A549 (cell line): ENCODE measurements around the gene LCN9.

Experiments
- CHD2 ChIP-seq: fragments of 150-350 bp; IDR thresholded peaks from 2 replicates; pipeline ENCODE4 v1.6.1; 2014; ENCODE audit warnings: low read length; ENCODE audit not compliant: partially characterized antibody
- CTCF ChIP-seq: fragments of >200 bp; sonication (Bioruptor Twin); formaldehyde crosslinking; IDR thresholded peaks from 3 replicates; pipeline ENCODE4 v1.5.1; 2016
- EP300 ChIP-seq, 2 experiments: fragments of >200 bp; sonication (Bioruptor Twin); formaldehyde crosslinking; IDR thresholded peaks; 2 replicates in 1 of 2; 3 replicates in 1 of 2; pipeline ENCODE4 v1.6.1; 2016 to 2017
- JUNB ChIP-seq: fragments of >200 bp; sonication (Bioruptor Twin); formaldehyde crosslinking; IDR thresholded peaks from 2 replicates; pipeline ENCODE4 v1.6.1; 2016
- NFE2L2 ChIP-seq: fragments of 150-350 bp; conservative IDR thresholded peaks from 2 replicates; pipeline ENCODE4 v1.6.1; 2014; ENCODE audit warnings: low read length
- POLR2A ChIP-seq: IDR thresholded peaks from 2 replicates; pipeline ENCODE4 v1.6.1; 2012; ENCODE audit warnings: mild to moderate bottlenecking, low read length
- RAD21 ChIP-seq, 2 experiments: fragments of >200 bp in 1 of 2; sonication (Bioruptor Twin) in 1 of 2; formaldehyde crosslinking in 1 of 2; IDR thresholded peaks in 1 of 2; conservative IDR thresholded peaks in 1 of 2; 2 replicates in 1 of 2; 3 replicates in 1 of 2; pipeline ENCODE4 v1.6.1; 2012 to 2018; ENCODE audit warnings: inconsistent platforms in 1 of 2
- TF ChIP-seq, protein P1 (sequence below): fragments of 150-350 bp; IDR thresholded peaks from 2 replicates; pipeline ENCODE4 v1.6.1; 2014; ENCODE audit warnings: low read depth, mild to moderate bottlenecking, low read length

DNA sequence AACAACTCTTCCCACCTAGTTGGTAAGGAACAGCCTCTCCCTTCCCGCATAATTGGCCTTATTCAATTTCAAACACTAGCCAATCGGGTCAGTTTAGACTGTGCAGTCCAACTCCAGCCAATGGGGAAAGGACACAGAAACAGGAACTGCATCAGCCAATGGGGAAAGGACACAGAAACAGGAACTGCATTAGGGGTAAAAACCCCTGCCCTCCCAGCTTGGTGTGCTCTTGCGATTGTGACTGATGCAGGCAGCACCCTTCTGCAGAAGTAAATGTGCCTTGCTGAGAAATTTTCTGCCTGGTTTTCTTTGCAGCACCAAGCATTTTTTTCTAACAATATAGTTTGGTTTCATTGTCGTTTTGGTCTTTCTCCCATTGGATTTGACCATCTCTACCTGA lies 15.2 kb upstream of the LCN9 start:
- no peak for TF ChIP-seq POLR2A
- TF ChIP-seq CTCF: no peak
- no peak for TF ChIP-seq EP300 (IDR thresholded peaks at IDR 0.05)
- TF ChIP-seq JUNB: no peak
- no peak for TF ChIP-seq CHD2
- no peak for TF ChIP-seq NFE2L2
- TF ChIP-seq, protein P1, sequence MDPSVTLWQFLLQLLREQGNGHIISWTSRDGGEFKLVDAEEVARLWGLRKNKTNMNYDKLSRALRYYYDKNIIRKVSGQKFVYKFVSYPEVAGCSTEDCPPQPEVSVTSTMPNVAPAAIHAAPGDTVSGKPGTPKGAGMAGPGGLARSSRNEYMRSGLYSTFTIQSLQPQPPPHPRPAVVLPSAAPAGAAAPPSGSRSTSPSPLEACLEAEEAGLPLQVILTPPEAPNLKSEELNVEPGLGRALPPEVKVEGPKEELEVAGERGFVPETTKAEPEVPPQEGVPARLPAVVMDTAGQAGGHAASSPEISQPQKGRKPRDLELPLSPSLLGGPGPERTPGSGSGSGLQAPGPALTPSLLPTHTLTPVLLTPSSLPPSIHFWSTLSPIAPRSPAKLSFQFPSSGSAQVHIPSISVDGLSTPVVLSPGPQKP: no peak
- no peak for TF ChIP-seq RAD21 (conservative IDR thresholded peaks at IDR 0.05 in 1 of 2, IDR thresholded peaks at IDR 0.05 in 1 of 2)
